Right lobe of liver (tissue), 4 donors: ENCODE measurements around the gene CAPN10.

Experiments used
- POLR2A ChIP-seq: fragments of 450-650 bp; IDR thresholded peaks from one replicate; pipeline ENCODE4 v1.6.1; 2017; ENCODE audit warnings: antibody characterized with exemption, mild to moderate bottlenecking
- TF ChIP-seq, protein P1 (sequence below), 4 donors: fragments of 200-600 bp in 3 of 4; fragments of 450-650 bp in 1 of 4; IDR thresholded peaks; one replicate each; pipeline versions ENCODE4 v1.5.1 to v1.8.0; 2016 to 2022; ENCODE audit warnings: antibody characterized with exemption in 4 of 4, mild to moderate bottlenecking in 2 of 4
- donor health status: DM: no; HTN: no; CAD: no.
- donor health status: DM: no; HTN: no; CAD: no.
- donor health status: DM: no; HTN: yes; CAD: no.

GRCh38 chr2:240640939-240641338 lies 54.4 kb downstream of the CAPN10 start:
- TF ChIP-seq, protein P1, sequence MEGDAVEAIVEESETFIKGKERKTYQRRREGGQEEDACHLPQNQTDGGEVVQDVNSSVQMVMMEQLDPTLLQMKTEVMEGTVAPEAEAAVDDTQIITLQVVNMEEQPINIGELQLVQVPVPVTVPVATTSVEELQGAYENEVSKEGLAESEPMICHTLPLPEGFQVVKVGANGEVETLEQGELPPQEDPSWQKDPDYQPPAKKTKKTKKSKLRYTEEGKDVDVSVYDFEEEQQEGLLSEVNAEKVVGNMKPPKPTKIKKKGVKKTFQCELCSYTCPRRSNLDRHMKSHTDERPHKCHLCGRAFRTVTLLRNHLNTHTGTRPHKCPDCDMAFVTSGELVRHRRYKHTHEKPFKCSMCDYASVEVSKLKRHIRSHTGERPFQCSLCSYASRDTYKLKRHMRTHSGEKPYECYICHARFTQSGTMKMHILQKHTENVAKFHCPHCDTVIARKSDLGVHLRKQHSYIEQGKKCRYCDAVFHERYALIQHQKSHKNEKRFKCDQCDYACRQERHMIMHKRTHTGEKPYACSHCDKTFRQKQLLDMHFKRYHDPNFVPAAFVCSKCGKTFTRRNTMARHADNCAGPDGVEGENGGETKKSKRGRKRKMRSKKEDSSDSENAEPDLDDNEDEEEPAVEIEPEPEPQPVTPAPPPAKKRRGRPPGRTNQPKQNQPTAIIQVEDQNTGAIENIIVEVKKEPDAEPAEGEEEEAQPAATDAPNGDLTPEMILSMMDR (IDR thresholded peaks at IDR 0.05): peak; percentile 52 to 58 (median 56)
- TF ChIP-seq POLR2A: no peak
